Measurements from ENCODE around the gene ASCL2. TPM values are rescaled to one million over a fixed set of nuclear protein-coding genes. Genes with fewer than 3 reads are reported as not detected.

ASCL2 gene, protein sequence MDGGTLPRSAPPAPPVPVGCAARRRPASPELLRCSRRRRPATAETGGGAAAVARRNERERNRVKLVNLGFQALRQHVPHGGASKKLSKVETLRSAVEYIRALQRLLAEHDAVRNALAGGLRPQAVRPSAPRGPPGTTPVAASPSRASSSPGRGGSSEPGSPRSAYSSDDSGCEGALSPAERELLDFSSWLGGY
- total RNA-seq (2022) (not detected in 2 replicates), Bru-seq, nascent RNA (not detected), BruChase-seq, experiment 1, labeled RNA remaining after a 6-hour chase (not detected), BruChase-seq, experiment 2, labeled RNA remaining after a 2-hour chase (not detected)
- long read RNA-seq = 0 reads

DNA sequence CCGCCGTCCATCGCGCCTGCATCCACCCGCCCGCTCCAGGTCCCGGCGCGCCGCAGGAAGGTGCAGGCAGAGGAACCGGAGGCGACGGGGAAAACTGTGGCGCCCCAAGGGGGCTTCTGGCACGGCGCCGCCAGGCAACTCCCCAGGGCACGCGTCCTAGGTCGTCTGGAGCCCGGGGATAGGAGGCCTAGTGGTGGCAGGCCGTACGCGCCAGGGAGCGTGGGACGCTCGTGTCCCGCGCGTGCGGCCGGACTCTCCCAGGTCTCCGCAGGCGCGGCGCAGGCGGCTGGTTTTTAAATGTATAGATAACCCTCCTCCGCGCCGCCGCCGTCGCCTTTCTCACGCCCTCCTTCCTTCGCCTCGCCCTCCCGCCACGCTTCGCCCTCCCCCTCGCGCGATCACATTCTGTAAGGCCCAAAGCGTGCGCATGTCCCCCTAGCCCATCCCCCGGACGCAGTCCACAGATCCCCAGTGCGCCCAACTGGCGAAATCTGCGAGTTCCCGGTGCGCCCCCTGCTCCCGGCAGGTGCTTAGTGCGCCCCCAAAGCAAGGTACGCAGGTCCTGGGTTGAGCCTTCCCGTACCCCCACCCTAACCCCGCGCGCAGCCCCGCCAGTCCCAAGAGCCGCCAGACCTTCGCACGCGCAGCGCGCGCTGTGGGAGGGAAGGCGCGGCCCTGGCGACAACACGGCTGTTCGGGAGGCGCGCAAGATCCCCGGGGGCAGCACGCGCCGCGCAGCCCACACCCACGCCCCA, at the start of gene ASCL2:
Gene ASCL2, minus strand, starts transcription at position 267 of the 755 bp plus-strand sequence. Its CDS starts 256 bp downstream, at position 11.
- POLR2A ChIA-PET = interaction anchor here (0.5 kb wide), 1 partner anchor 156 kb away, joined by 3 read pairs; no protein-coding TSS in a partner anchor
- peak within 1 kb of the TSS; percentile 71 for H3K4me3 Mint-ChIP-seq (ENCODE audit: unreplicated experiment)
- no peak for DNase-seq (ENCODE audit: unreplicated experiment)
- no peaks in the 10 kb centered on the region for H3K9me3 Mint-ChIP-seq (ENCODE audit: unreplicated experiment)
- no peak within 1 kb of the TSS for H3K27ac Mint-ChIP-seq (ENCODE audit: low read depth, unreplicated experiment)
- CTCF ChIA-PET = no interaction called here
- no peaks in the 10 kb centered on the region for H3K4me1 Mint-ChIP-seq (ENCODE audit: insufficient read depth, unreplicated experiment)
- intact Hi-C loops (cut with micrococcal nuclease) = no loop called here
- TF ChIP-seq, protein P1, sequence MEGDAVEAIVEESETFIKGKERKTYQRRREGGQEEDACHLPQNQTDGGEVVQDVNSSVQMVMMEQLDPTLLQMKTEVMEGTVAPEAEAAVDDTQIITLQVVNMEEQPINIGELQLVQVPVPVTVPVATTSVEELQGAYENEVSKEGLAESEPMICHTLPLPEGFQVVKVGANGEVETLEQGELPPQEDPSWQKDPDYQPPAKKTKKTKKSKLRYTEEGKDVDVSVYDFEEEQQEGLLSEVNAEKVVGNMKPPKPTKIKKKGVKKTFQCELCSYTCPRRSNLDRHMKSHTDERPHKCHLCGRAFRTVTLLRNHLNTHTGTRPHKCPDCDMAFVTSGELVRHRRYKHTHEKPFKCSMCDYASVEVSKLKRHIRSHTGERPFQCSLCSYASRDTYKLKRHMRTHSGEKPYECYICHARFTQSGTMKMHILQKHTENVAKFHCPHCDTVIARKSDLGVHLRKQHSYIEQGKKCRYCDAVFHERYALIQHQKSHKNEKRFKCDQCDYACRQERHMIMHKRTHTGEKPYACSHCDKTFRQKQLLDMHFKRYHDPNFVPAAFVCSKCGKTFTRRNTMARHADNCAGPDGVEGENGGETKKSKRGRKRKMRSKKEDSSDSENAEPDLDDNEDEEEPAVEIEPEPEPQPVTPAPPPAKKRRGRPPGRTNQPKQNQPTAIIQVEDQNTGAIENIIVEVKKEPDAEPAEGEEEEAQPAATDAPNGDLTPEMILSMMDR (IDR thresholded peaks at IDR 0.05; ENCODE audit: unreplicated experiment) = no peak
- H3K36me3 Mint-ChIP-seq (ENCODE audit: insufficient read depth, unreplicated experiment) = no peaks in the 10 kb centered on the region
- no TSS peak for BruUV-seq (replicated peaks)
- peaks cover 11% of the 10 kb centered on the region for H3K27me3 Mint-ChIP-seq (ENCODE audit: insufficient read depth, unreplicated experiment)

GRCh38 chr11:2319791-2320472, 49.5 kb upstream of the ASCL2 start:
- intact Hi-C loops (cut with micrococcal nuclease) = no loop called here
- POLR2A ChIA-PET = no interaction called here
- TF ChIP-seq, protein P1 (IDR thresholded peaks at IDR 0.05; ENCODE audit: unreplicated experiment) = no peak

GRCh38 chr11:2318707-2319106, 48.3 kb upstream of the ASCL2 start:
- H3K4me3 Mint-ChIP-seq (ENCODE audit: unreplicated experiment) = no peak overlapping the region
- ChIA-PET POLR2A (no interaction called here), CTCF (interaction anchor here (1.0 to 5.4 kb wide), 2 partner anchors 10 to 101 kb away, joined by 3 to 38 read pairs; no protein-coding TSS in a partner anchor)
- no peak for DNase-seq (ENCODE audit: unreplicated experiment)
- H3K36me3 Mint-ChIP-seq (ENCODE audit: insufficient read depth, unreplicated experiment) = no peaks in the 10 kb centered on the region
- intact Hi-C loops (cut with micrococcal nuclease) = no loop called here
- H3K4me1 Mint-ChIP-seq (ENCODE audit: insufficient read depth, unreplicated experiment) = no peaks in the 10 kb centered on the region
- H3K27ac Mint-ChIP-seq (ENCODE audit: low read depth, unreplicated experiment) = no peak overlapping the region
- BruUV-seq (replicated peaks) = no TSS peak
- TF ChIP-seq, protein P1 (IDR thresholded peaks at IDR 0.05; ENCODE audit: unreplicated experiment) = no peak
- H3K9me3 Mint-ChIP-seq (ENCODE audit: unreplicated experiment) = no peaks in the 10 kb centered on the region
- H3K27me3 Mint-ChIP-seq (ENCODE audit: insufficient read depth, unreplicated experiment) = no peaks in the 10 kb centered on the region

More at GRCh38 chr11:2319791-2320472, 49.5 kb upstream of the ASCL2 start:
- Mint-ChIP-seq H3K27me3 (ENCODE audit: insufficient read depth, unreplicated experiment) (no peaks in the 10 kb centered on the region), H3K27ac (ENCODE audit: low read depth, unreplicated experiment) (no peak overlapping the region), H3K4me1 (ENCODE audit: insufficient read depth, unreplicated experiment) (no peaks in the 10 kb centered on the region), H3K9me3 (ENCODE audit: unreplicated experiment) (no peaks in the 10 kb centered on the region), H3K4me3 (ENCODE audit: unreplicated experiment) (no peak overlapping the region), H3K36me3 (ENCODE audit: insufficient read depth, unreplicated experiment) (peaks cover 5% of the 10 kb centered on the region)
- no TSS peak for BruUV-seq (replicated peaks)
- CTCF ChIA-PET = interaction anchor here (0.6 to 5.4 kb wide), 3 partner anchors 10 to 100 kb away, joined by 3 to 38 read pairs (median 3); partner anchors contain the start of gene CD81
- DNase-seq (ENCODE audit: unreplicated experiment) = no peak

- ChIA-PET POLR2A (no interaction called here), CTCF (interaction anchor here (1.0 to 5.4 kb wide), 3 partner anchors 11 to 102 kb away, joined by 3 to 38 read pairs (median 17); no protein-coding TSS in a partner anchor)
- Mint-ChIP-seq H3K27ac (ENCODE audit: low read depth, unreplicated experiment) (no peak overlapping the region), H3K27me3 (ENCODE audit: insufficient read depth, unreplicated experiment) (no peaks in the 10 kb centered on the region), H3K36me3 (ENCODE audit: insufficient read depth, unreplicated experiment) (no peaks in the 10 kb centered on the region), H3K4me3 (ENCODE audit: unreplicated experiment) (no peak overlapping the region), H3K4me1 (ENCODE audit: insufficient read depth, unreplicated experiment) (no peaks in the 10 kb centered on the region), H3K9me3 (ENCODE audit: unreplicated experiment) (no peaks in the 10 kb centered on the region)
- no TSS peak for BruUV-seq (replicated peaks)
- no peak for DNase-seq (ENCODE audit: unreplicated experiment)
- TF ChIP-seq, protein P1 (IDR thresholded peaks at IDR 0.05; ENCODE audit: unreplicated experiment) = no peak
- intact Hi-C loops (cut with micrococcal nuclease) = no loop called here
Observed at GRCh38 chr11:2318123-2318522, 47.7 kb upstream of the ASCL2 start.

All from MCF 10A (cell line).